ENCODE measurements around the gene INO80. TPM values are rescaled to one million over a fixed set of nuclear protein-coding genes. Genes with fewer than 3 reads are reported as not detected.
A peak's percentile ranks its signal among the peaks of the same experiment; 100 is the strongest.

The INO80 gene
- total RNA-seq, 1 donor from 2014 or later: 20.9 TPM

GRCh38 chr15:41104234-41104633 is 11.8 kb downstream of the INO80 start:
- TF ChIP-seq CTCF (IDR thresholded peaks at IDR 0.05): no peak
- Mint-ChIP-seq H3K36me3 (ENCODE audit: unreplicated experiment) (peaks cover 16% of the 10 kb centered on the region), H3K9me3 (ENCODE audit: unreplicated experiment) (no peaks in the 10 kb centered on the region), H3K27me3 (ENCODE audit: unreplicated experiment) (no peaks in the 10 kb centered on the region), H3K27ac (ENCODE audit: unreplicated experiment) (peak overlapping the region; percentile 23), H3K4me3 (ENCODE audit: unreplicated experiment) (no peak overlapping the region), H3K4me1 (ENCODE audit: unreplicated experiment) (peaks cover 9% of the 10 kb centered on the region)
- DNase-seq (ENCODE audit: extremely low spot score, unreplicated experiment): no peak

GRCh38 chr15:41102854-41103253 is 13.2 kb downstream of the INO80 start:
- no peaks in the 10 kb centered on the region for H3K9me3 Mint-ChIP-seq (ENCODE audit: unreplicated experiment)
- no peaks in the 10 kb centered on the region for H3K27me3 Mint-ChIP-seq (ENCODE audit: unreplicated experiment)
- H3K4me3 Mint-ChIP-seq (ENCODE audit: unreplicated experiment): no peak overlapping the region
- H3K27ac Mint-ChIP-seq (ENCODE audit: unreplicated experiment): no peak overlapping the region
- H3K36me3 Mint-ChIP-seq (ENCODE audit: unreplicated experiment): peaks cover 12% of the 10 kb centered on the region
- no peak for TF ChIP-seq CTCF (IDR thresholded peaks at IDR 0.05)
- peaks cover 9% of the 10 kb centered on the region for H3K4me1 Mint-ChIP-seq (ENCODE audit: unreplicated experiment)
- DNase-seq (ENCODE audit: extremely low spot score, unreplicated experiment): no peak

GRCh38 chr15:41096178-41096577 is 19.9 kb downstream of the INO80 start:
- no peak for TF ChIP-seq CTCF (IDR thresholded peaks at IDR 0.05)
- Mint-ChIP-seq H3K9me3 (ENCODE audit: unreplicated experiment) (no peaks in the 10 kb centered on the region), H3K4me1 (ENCODE audit: unreplicated experiment) (no peaks in the 10 kb centered on the region), H3K4me3 (ENCODE audit: unreplicated experiment) (no peak overlapping the region), H3K27ac (ENCODE audit: unreplicated experiment) (no peak overlapping the region), H3K27me3 (ENCODE audit: unreplicated experiment) (no peaks in the 10 kb centered on the region), H3K36me3 (ENCODE audit: unreplicated experiment) (peaks cover 39% of the 10 kb centered on the region)
- no peak for DNase-seq (ENCODE audit: extremely low spot score, unreplicated experiment)

- no peak for DNase-seq (ENCODE audit: extremely low spot score, unreplicated experiment)
- no peaks in the 10 kb centered on the region for H3K27me3 Mint-ChIP-seq (ENCODE audit: unreplicated experiment)
- TF ChIP-seq CTCF (IDR thresholded peaks at IDR 0.05): no peak
- H3K9me3 Mint-ChIP-seq (ENCODE audit: unreplicated experiment): no peaks in the 10 kb centered on the region
- H3K4me3 Mint-ChIP-seq (ENCODE audit: unreplicated experiment): no peak overlapping the region
- no peak overlapping the region for H3K27ac Mint-ChIP-seq (ENCODE audit: unreplicated experiment)
- H3K36me3 Mint-ChIP-seq (ENCODE audit: unreplicated experiment): peaks cover 57% of the 10 kb centered on the region
- no peaks in the 10 kb centered on the region for H3K4me1 Mint-ChIP-seq (ENCODE audit: unreplicated experiment)
Measured at GRCh38 chr15:41085029-41085428, 31.1 kb downstream of the INO80 start.

- Mint-ChIP-seq H3K27ac (ENCODE audit: unreplicated experiment) (no peak overlapping the region), H3K4me3 (ENCODE audit: unreplicated experiment) (no peak overlapping the region), H3K4me1 (ENCODE audit: unreplicated experiment) (no peaks in the 10 kb centered on the region), H3K9me3 (ENCODE audit: unreplicated experiment) (no peaks in the 10 kb centered on the region), H3K27me3 (ENCODE audit: unreplicated experiment) (no peaks in the 10 kb centered on the region), H3K36me3 (ENCODE audit: unreplicated experiment) (peaks cover 47% of the 10 kb centered on the region)
- TF ChIP-seq CTCF (IDR thresholded peaks at IDR 0.05): no peak
- no peak for DNase-seq (ENCODE audit: extremely low spot score, unreplicated experiment)
Measured at GRCh38 chr15:41080144-41080543, 35.9 kb downstream of the INO80 start.

Measured in osteocyte (in vitro differentiated cells).